GM12891 (cell line): ENCODE data around the gene GOLGA8K.
"Not testable (repeated sequence)": the region's sequence is repeated elsewhere in the genome, so short reads cannot be mapped to it uniquely, and the experiment has no call there.

ENCODE experiments used
- POLR2A ChIP-seq: IDR thresholded peaks from 2 replicates; pipeline ENCODE4 v1.6.1; 2011; ENCODE audit warnings: low read depth, low read length, control low read depth
- POLR2AphosphoS5 ChIP-seq: IDR thresholded peaks from 2 replicates; pipeline ENCODE4 v1.6.1; 2011; ENCODE audit warnings: low read depth, low read length, control low read depth

- TF ChIP-seq POLR2A, POLR2AphosphoS5: not testable (repeated sequence)
Observed at GRCh38 chr15:32372075-32372474, 31.0 kb downstream of the GOLGA8K start.
